Activated CD4-positive, alpha-beta T cell treated with anti-CD3 and anti-CD28 coated beads, Interleukin-2, amount 50 U/mL, for 1 hour (primary cell): Measurements from ENCODE around the gene PMM2.
"Not testable (repeated sequence)": the region's sequence is repeated elsewhere in the genome, so short reads cannot be mapped to it uniquely, and the experiment has no call there.

Experiments used
- DNase-seq: peaks from one replicate; pipeline ENCODE4 v3.0.0-alpha.2; 2020

Gene PMM2

GRCh38 chr16:8797364-8798173 lies at the start of gene PMM2, which contains the start of gene TMEM186:
Gene PMM2, plus strand, starts transcription at chr16:8797839. Its CDS starts 44 bp downstream, at chr16:8797883.
Gene TMEM186, minus strand, starts transcription at chr16:8797639. Its CDS starts 25 bp downstream, at chr16:8797614.
- peak; percentile 92 for DNase-seq

- not testable (repeated sequence) for DNase-seq
Measured at GRCh38 chr16:8748944-8749343, 48.7 kb upstream of the PMM2 start.

GRCh38 chr16:8751481-8752311 lies 45.9 kb upstream of the PMM2 start:
- no peak for DNase-seq

GRCh38 chr16:8752706-8753105 lies 44.9 kb upstream of the PMM2 start:
- DNase-seq = no peak

GRCh38 chr16:8753416-8754054 lies 44.1 kb upstream of the PMM2 start:
- DNase-seq = no peak

GRCh38 chr16:8756755-8757154 lies 40.9 kb upstream of the PMM2 start:
- no peak for DNase-seq

- no peak for DNase-seq
Measured at GRCh38 chr16:8758022-8758421, 39.6 kb upstream of the PMM2 start.

GRCh38 chr16:8760021-8760420 lies 37.6 kb upstream of the PMM2 start:
- DNase-seq = no peak

- DNase-seq = no peak
Measured at GRCh38 chr16:8761078-8761477, 36.6 kb upstream of the PMM2 start.

GRCh38 chr16:8762254-8762653 lies 35.4 kb upstream of the PMM2 start:
- DNase-seq = no peak

GRCh38 chr16:8763083-8763482 lies 34.6 kb upstream of the PMM2 start:
- DNase-seq = no peak

- DNase-seq = no peak
Measured at GRCh38 chr16:8763899-8764298, 33.7 kb upstream of the PMM2 start.

GRCh38 chr16:8764525-8765250 lies 33.0 kb upstream of the PMM2 start:
- no peak for DNase-seq

GRCh38 chr16:8767176-8767575 lies 30.5 kb upstream of the PMM2 start:
- no peak for DNase-seq

GRCh38 chr16:8768283-8768682 lies 29.4 kb upstream of the PMM2 start:
- no peak for DNase-seq

- DNase-seq = no peak
Measured at GRCh38 chr16:8768692-8769091, 28.9 kb upstream of the PMM2 start.

GRCh38 chr16:8773537-8773936 lies 24.1 kb upstream of the PMM2 start:
- DNase-seq = no peak

- no peak for DNase-seq
Measured at GRCh38 chr16:8774208-8774607, 23.4 kb upstream of the PMM2 start.

- DNase-seq = no peak
Measured at GRCh38 chr16:8775359-8775758, 22.3 kb upstream of the PMM2 start.

- no peak for DNase-seq
Measured at GRCh38 chr16:8776129-8776584, 21.5 kb upstream of the PMM2 start.

- no peak for DNase-seq
Measured at GRCh38 chr16:8777217-8777616, 20.4 kb upstream of the PMM2 start.

- DNase-seq = no peak
Measured at GRCh38 chr16:8781797-8782196, 15.8 kb upstream of the PMM2 start.

- DNase-seq = no peak
Measured at GRCh38 chr16:8782673-8783072, 15.0 kb upstream of the PMM2 start.
